Liver (tissue), 9 donors: ENCODE measurements around the gene CPSF4. TPM values are rescaled to one million over a fixed set of nuclear protein-coding genes. Genes with fewer than 3 reads are reported as not detected.

Source experiments
- DNase-seq: peaks from one replicate; pipeline ENCODE4 v3.0.0-alpha.2; 2017; ENCODE audit warnings: low spot score
- H3K27ac ChIP-seq, 2 donors: one replicate each; pipeline ENCODE4 v1.7.0; 2013; ENCODE audit warnings: inconsistent platforms in 2 of 2, low read length in 2 of 2, control low read depth in 1 of 2, low read depth in 1 of 2, mild to moderate bottlenecking in 1 of 2
- H3K27me3 ChIP-seq, 4 donors: one replicate each; pipeline versions ENCODE4 v1.6.1 to v1.7.0; 2013; ENCODE audit warnings: low read length in 3 of 4, inconsistent platforms in 1 of 4, mild to moderate bottlenecking in 1 of 4, moderate library complexity in 1 of 4; ENCODE audit not compliant: control insufficient read depth in 4 of 4, insufficient read depth in 4 of 4
- H3K36me3 ChIP-seq, 4 donors: one replicate each; pipeline versions ENCODE4 v1.6.1 to v1.7.0; 2013; ENCODE audit warnings: low read length in 3 of 4, mild to moderate bottlenecking in 3 of 4, low read depth in 1 of 4, moderate library complexity in 1 of 4; ENCODE audit not compliant: control insufficient read depth in 4 of 4, insufficient read depth in 3 of 4
- H3K4me1 ChIP-seq, 4 donors: one replicate each; pipeline versions ENCODE4 v1.6.1 to v1.7.0; 2013; ENCODE audit warnings: low read length in 3 of 4, mild to moderate bottlenecking in 3 of 4, moderate library complexity in 1 of 4; ENCODE audit not compliant: control insufficient read depth in 4 of 4, insufficient read depth in 4 of 4
- H3K4me3 ChIP-seq, 3 donors: one replicate each; pipeline versions ENCODE4 v1.6.1 to v1.7.0; 2013; ENCODE audit warnings: low read length in 3 of 3, control low read depth in 1 of 3, low read depth in 1 of 3, mild to moderate bottlenecking in 1 of 3
- H3K9ac ChIP-seq, 2 donors: one replicate each; pipeline ENCODE4 v1.7.0; 2013; ENCODE audit warnings: low read length in 2 of 2, mild to moderate bottlenecking in 2 of 2, moderate library complexity in 2 of 2, control low read depth in 1 of 2, low read depth in 1 of 2
- H3K9me3 ChIP-seq, 4 donors: one replicate each; pipeline versions ENCODE4 v1.6.1 to v1.7.0; 2013; ENCODE audit warnings: low read length in 3 of 4; ENCODE audit not compliant: control insufficient read depth in 4 of 4
- FOXA2 ChIP-seq: IDR thresholded peaks from 2 replicates; pipeline ENCODE4 v1.6.1; 2016; ENCODE audit warnings: antibody characterized with exemption
- HNF4A ChIP-seq, 2 donors: conservative IDR thresholded peaks; 2 replicates each; pipeline ENCODE4 v1.6.1; 2016; ENCODE audit warnings: antibody characterized with exemption in 2 of 2, mild to moderate bottlenecking in 2 of 2
- HNF4G ChIP-seq: IDR thresholded peaks from 2 replicates; pipeline ENCODE4 v1.6.1; 2016; ENCODE audit warnings: antibody characterized with exemption
- JUND ChIP-seq, 2 donors: IDR thresholded peaks; 2 replicates each; pipeline ENCODE4 v1.6.1; 2016; ENCODE audit warnings: antibody characterized with exemption in 2 of 2
- NR2F2 ChIP-seq: IDR thresholded peaks from 2 replicates; pipeline ENCODE4 v1.6.1; 2016; ENCODE audit warnings: antibody characterized with exemption
- RAD21 ChIP-seq, 2 donors: IDR thresholded peaks; 2 replicates each; pipeline ENCODE4 v1.6.1; 2016; ENCODE audit warnings: antibody characterized with exemption in 2 of 2, mild to moderate bottlenecking in 2 of 2
- SP1 ChIP-seq: IDR thresholded peaks from 2 replicates; pipeline ENCODE4 v1.6.1; 2018; ENCODE audit warnings: antibody characterized with exemption, mild to moderate bottlenecking
- TAF1 ChIP-seq: conservative IDR thresholded peaks from 2 replicates; pipeline ENCODE4 v1.6.1; 2016; ENCODE audit warnings: antibody characterized with exemption, mild to moderate bottlenecking
- WGBS: extraction: QIAGEN DNeasy Blood & Tissue Kit; methylation state at CpG from one replicate; pipeline ENCODE4 v1.1.7; 2013; 5-methylcytosine and 5-hydroxymethylcytosine counted together
- polyA plus RNA-seq, 2 donors: library from polyadenylated mRNA; stranded (reverse) in 1 of 2; unstranded in 1 of 2; fragments of 200-250 nt in 1 of 2; fragments of >200 nt in 1 of 2; fragmentation: Nextera tagmentation in 1 of 2; extraction: Ambion mirVana in 1 of 2; gene quantifications; one replicate each; pipeline versions ENCODE4 v1.2.1 to v1.2.3, GENCODE V29; 2013 to 2015
- total RNA-seq, 2 donors: library from RNA; depleted of rRNA; stranded (reverse); fragments of >200 nt; gene quantifications; one replicate each; pipeline ENCODE4 v1.2.3, GENCODE V29; 2014
- TF ChIP-seq, protein P1 (sequence below): IDR thresholded peaks from 2 replicates; pipeline ENCODE4 v1.6.1; 2016; ENCODE audit warnings: antibody characterized with exemption
- TF ChIP-seq, protein P2 (sequence below): IDR thresholded peaks from 2 replicates; pipeline ENCODE4 v1.6.1; 2016; ENCODE audit warnings: antibody characterized with exemption
- TF ChIP-seq, protein P3 (sequence below): IDR thresholded peaks from 2 replicates; pipeline ENCODE4 v1.6.1; 2016; ENCODE audit warnings: antibody characterized with exemption, mild to moderate bottlenecking
- TF ChIP-seq, protein P4 (sequence below): IDR thresholded peaks from 2 replicates; pipeline ENCODE4 v1.6.1; 2016; ENCODE audit warnings: antibody characterized with exemption
- TF ChIP-seq, protein P5 (sequence below): fragments of 150-350 bp; IDR thresholded peaks from 2 replicates; pipeline ENCODE4 v1.5.1; 2017; ENCODE audit warnings: improper control_type of control experiment, low read depth, low read length; ENCODE audit not compliant: missing input control
- donor health status: healthy.
- donor health status: healthy.
- donor health status: healthy.
- donor health status: healthy.
- donor health status: healthy.

CPSF4 gene
- total and polyA plus RNA-seq, 4 donors, result 7.1 to 15.3 (median 10.5) TPM

DNA sequence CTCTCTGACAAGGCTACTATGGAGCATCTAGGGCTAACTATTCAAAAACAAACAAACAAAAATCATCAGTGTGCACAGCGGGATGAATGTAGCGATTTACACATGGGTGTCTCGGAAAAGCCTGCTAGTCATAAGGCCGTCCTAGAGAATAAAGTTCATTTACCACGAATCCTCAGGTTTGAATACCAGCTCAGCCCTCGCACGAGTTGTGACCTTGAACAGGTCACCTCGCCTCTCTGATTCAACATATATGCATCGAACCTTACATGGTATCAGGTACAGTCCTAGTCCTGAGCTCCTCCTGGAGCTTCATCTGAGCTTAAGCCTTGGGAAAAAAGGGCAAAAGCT lies 26.7 kb downstream of the CPSF4 start:
- no peaks in the 10 kb centered on the region for H3K9me3 ChIP-seq
- H3K27me3 ChIP-seq, result no peaks in the 10 kb centered on the region
- 3% methylated on average over 9 of the region's 9 CpGs for WGBS
- peaks cover 0 to 7% (median 4%) of the 10 kb centered on the region in 4 donors for H3K36me3 ChIP-seq
- H3K4me3 ChIP-seq, result peak overlapping the region; percentile 70 to 99 (median 84)
- DNase-seq, result no peak
- H3K4me1 ChIP-seq, result peaks cover 3 to 29% (median 14%) of the 10 kb centered on the region in 4 donors
- peak overlapping the region; percentile 78 to 87 for H3K27ac ChIP-seq
- peak in 1 of 2 donors; percentile 14 for TF ChIP-seq HNF4A (conservative IDR thresholded peaks at IDR 0.05)
- TF ChIP-seq SP1, result no peak
- peak overlapping the region; percentile 59 to 96 for H3K9ac ChIP-seq

DNA sequence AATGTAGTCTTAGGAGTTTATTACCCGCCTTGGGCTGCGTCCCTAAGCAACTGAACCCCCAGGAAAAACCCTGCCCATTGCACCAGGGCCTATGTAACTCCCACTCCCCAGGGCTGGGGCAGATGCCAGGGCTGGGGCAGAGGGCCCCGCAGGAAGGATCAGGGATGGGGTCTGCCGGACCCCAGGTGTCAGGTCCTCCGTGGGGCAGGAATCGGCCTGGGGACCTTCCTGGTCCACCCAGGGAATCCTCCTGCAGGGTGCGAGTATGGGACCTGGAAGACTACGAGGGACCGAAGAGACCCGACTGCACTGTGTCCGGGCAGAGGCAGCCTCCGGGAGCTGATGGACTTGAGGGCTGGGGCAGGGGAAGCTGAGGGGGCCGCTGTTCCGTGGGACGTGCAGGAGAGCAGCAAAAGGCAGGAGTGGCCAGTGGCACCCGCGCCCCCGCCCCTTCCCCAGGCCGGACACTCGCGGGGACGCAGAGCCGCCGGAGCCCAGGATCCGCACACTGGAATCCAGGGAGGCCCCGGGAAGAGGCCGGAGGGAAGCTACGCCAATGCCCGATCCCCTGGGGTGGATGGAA lies 29.7 kb downstream of the CPSF4 start:
- H3K27me3 ChIP-seq, result no peaks in the 10 kb centered on the region
- no peaks in the 10 kb centered on the region for H3K9me3 ChIP-seq
- H3K4me1 ChIP-seq, result peaks cover 3 to 28% (median 18%) of the 10 kb centered on the region in 4 donors
- WGBS, result 84% methylated on average over 29 of the region's 29 CpGs
- DNase-seq, result no peak
- peaks cover 0 to 4% (median 2%) of the 10 kb centered on the region in 4 donors for H3K36me3 ChIP-seq
- no peak overlapping the region for H3K4me3 ChIP-seq
- no peak overlapping the region for H3K27ac ChIP-seq
- no peak overlapping the region for H3K9ac ChIP-seq
- TF ChIP-seq RAD21 (IDR thresholded peaks at IDR 0.05) (no peak), SP1 (no peak), FOXA2 (no peak), JUND (IDR thresholded peaks at IDR 0.05) (no peak), TAF1 (no peak), HNF4A (conservative IDR thresholded peaks at IDR 0.05) (no peak), NR2F2 (no peak), HNF4G (no peak)
- TF ChIP-seq, protein P1, sequence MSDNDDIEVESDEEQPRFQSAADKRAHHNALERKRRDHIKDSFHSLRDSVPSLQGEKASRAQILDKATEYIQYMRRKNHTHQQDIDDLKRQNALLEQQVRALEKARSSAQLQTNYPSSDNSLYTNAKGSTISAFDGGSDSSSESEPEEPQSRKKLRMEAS, result no peak
- TF ChIP-seq, protein P2, sequence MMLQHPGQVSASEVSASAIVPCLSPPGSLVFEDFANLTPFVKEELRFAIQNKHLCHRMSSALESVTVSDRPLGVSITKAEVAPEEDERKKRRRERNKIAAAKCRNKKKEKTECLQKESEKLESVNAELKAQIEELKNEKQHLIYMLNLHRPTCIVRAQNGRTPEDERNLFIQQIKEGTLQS, result no peak
- TF ChIP-seq, protein P3, sequence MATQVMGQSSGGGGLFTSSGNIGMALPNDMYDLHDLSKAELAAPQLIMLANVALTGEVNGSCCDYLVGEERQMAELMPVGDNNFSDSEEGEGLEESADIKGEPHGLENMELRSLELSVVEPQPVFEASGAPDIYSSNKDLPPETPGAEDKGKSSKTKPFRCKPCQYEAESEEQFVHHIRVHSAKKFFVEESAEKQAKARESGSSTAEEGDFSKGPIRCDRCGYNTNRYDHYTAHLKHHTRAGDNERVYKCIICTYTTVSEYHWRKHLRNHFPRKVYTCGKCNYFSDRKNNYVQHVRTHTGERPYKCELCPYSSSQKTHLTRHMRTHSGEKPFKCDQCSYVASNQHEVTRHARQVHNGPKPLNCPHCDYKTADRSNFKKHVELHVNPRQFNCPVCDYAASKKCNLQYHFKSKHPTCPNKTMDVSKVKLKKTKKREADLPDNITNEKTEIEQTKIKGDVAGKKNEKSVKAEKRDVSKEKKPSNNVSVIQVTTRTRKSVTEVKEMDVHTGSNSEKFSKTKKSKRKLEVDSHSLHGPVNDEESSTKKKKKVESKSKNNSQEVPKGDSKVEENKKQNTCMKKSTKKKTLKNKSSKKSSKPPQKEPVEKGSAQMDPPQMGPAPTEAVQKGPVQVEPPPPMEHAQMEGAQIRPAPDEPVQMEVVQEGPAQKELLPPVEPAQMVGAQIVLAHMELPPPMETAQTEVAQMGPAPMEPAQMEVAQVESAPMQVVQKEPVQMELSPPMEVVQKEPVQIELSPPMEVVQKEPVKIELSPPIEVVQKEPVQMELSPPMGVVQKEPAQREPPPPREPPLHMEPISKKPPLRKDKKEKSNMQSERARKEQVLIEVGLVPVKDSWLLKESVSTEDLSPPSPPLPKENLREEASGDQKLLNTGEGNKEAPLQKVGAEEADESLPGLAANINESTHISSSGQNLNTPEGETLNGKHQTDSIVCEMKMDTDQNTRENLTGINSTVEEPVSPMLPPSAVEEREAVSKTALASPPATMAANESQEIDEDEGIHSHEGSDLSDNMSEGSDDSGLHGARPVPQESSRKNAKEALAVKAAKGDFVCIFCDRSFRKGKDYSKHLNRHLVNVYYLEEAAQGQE, result no peak
- TF ChIP-seq, protein P4, sequence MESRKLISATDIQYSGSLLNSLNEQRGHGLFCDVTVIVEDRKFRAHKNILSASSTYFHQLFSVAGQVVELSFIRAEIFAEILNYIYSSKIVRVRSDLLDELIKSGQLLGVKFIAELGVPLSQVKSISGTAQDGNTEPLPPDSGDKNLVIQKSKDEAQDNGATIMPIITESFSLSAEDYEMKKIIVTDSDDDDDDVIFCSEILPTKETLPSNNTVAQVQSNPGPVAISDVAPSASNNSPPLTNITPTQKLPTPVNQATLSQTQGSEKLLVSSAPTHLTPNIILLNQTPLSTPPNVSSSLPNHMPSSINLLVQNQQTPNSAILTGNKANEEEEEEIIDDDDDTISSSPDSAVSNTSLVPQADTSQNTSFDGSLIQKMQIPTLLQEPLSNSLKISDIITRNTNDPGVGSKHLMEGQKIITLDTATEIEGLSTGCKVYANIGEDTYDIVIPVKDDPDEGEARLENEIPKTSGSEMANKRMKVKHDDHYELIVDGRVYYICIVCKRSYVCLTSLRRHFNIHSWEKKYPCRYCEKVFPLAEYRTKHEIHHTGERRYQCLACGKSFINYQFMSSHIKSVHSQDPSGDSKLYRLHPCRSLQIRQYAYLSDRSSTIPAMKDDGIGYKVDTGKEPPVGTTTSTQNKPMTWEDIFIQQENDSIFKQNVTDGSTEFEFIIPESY, result no peak
- TF ChIP-seq, protein P5, sequence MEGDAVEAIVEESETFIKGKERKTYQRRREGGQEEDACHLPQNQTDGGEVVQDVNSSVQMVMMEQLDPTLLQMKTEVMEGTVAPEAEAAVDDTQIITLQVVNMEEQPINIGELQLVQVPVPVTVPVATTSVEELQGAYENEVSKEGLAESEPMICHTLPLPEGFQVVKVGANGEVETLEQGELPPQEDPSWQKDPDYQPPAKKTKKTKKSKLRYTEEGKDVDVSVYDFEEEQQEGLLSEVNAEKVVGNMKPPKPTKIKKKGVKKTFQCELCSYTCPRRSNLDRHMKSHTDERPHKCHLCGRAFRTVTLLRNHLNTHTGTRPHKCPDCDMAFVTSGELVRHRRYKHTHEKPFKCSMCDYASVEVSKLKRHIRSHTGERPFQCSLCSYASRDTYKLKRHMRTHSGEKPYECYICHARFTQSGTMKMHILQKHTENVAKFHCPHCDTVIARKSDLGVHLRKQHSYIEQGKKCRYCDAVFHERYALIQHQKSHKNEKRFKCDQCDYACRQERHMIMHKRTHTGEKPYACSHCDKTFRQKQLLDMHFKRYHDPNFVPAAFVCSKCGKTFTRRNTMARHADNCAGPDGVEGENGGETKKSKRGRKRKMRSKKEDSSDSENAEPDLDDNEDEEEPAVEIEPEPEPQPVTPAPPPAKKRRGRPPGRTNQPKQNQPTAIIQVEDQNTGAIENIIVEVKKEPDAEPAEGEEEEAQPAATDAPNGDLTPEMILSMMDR, result no peak
